ENCODE data around the gene FGF21. TPM values are rescaled to one million over a fixed set of nuclear protein-coding genes. Genes with fewer than 3 reads are reported as not detected.
A peak's percentile ranks its signal among the peaks of the same experiment; 100 is the strongest.

FGF21 gene
- total and polyA plus RNA-seq, 10 of the 15 experiments (the other 5 are each of a cell fraction or from before 2014, with no cell fraction given), result not detected

GRCh38 chr19:48780631-48781391 is 25.5 kb downstream of the FGF21 start (continued):
- TF ChIP-seq, protein P1, sequence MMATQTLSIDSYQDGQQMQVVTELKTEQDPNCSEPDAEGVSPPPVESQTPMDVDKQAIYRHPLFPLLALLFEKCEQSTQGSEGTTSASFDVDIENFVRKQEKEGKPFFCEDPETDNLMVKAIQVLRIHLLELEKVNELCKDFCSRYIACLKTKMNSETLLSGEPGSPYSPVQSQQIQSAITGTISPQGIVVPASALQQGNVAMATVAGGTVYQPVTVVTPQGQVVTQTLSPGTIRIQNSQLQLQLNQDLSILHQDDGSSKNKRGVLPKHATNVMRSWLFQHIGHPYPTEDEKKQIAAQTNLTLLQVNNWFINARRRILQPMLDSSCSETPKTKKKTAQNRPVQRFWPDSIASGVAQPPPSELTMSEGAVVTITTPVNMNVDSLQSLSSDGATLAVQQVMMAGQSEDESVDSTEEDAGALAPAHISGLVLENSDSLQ (IDR thresholded peaks at IDR 0.05), result peak; percentile 82
- TF ChIP-seq MEF2B (IDR thresholded peaks at IDR 0.05; ENCODE audit: partially characterized antibody, poor library complexity, severe bottlenecking) (peak; percentile 20), USF1 (IDR thresholded peaks at IDR 0.05; ENCODE audit: borderline replicate concordance, extremely low read length, insufficient read depth, low read depth, low read length) (peak; percentile 33), RAD51 (IDR thresholded peaks at IDR 0.05) (peak; percentile 96), RFX5 (IDR thresholded peaks at IDR 0.05; ENCODE audit: low read depth, low read length) (no peak), CREB1 (IDR thresholded peaks at IDR 0.05; ENCODE audit: low read depth) (no peak), RUNX3 (IDR thresholded peaks at IDR 0.05; ENCODE audit: low read length) (peak; percentile 26; the same call in 1 of the 2 replicates)
- TF ChIP-seq, protein P2, sequence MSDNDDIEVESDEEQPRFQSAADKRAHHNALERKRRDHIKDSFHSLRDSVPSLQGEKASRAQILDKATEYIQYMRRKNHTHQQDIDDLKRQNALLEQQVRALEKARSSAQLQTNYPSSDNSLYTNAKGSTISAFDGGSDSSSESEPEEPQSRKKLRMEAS (IDR thresholded peaks at IDR 0.05; ENCODE audit: low read depth, low read length), result peak; percentile 22; the same call in 1 of the 2 replicates
- TF ChIP-seq, protein P3, sequence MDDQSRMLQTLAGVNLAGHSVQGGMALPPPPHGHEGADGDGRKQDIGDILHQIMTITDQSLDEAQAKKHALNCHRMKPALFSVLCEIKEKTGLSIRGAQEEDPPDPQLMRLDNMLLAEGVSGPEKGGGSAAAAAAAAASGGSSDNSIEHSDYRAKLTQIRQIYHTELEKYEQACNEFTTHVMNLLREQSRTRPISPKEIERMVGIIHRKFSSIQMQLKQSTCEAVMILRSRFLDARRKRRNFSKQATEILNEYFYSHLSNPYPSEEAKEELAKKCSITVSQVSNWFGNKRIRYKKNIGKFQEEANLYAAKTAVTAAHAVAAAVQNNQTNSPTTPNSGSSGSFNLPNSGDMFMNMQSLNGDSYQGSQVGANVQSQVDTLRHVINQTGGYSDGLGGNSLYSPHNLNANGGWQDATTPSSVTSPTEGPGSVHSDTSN (IDR thresholded peaks at IDR 0.05; ENCODE audit: insufficient replicate concordance, low read depth, low read length), result peak; percentile 52

Measured in GM12878 (cell line).